Breast epithelium (tissue), 3 donors: ENCODE data around the gene HIVEP3.

Experiments
- POLR2A ChIP-seq: fragments of 450-650 bp; IDR thresholded peaks from one replicate; pipeline ENCODE4 v1.6.1; 2016; ENCODE audit warnings: antibody characterized with exemption, mild to moderate bottlenecking, moderate library complexity
- POLR2AphosphoS5 ChIP-seq, 3 donors: sonication (generic); formaldehyde crosslinking; IDR thresholded peaks; one replicate each; pipeline ENCODE4 v1.6.1; 2017; ENCODE audit warnings: antibody characterized with exemption in 3 of 3
- TF ChIP-seq, protein P1 (sequence below), 3 donors: fragments of 450-650 bp; IDR thresholded peaks; one replicate each; pipeline ENCODE4 v1.5.1; 2016 to 2017; ENCODE audit warnings: antibody characterized with exemption in 3 of 3, mild to moderate bottlenecking in 3 of 3, moderate library complexity in 3 of 3

DNA sequence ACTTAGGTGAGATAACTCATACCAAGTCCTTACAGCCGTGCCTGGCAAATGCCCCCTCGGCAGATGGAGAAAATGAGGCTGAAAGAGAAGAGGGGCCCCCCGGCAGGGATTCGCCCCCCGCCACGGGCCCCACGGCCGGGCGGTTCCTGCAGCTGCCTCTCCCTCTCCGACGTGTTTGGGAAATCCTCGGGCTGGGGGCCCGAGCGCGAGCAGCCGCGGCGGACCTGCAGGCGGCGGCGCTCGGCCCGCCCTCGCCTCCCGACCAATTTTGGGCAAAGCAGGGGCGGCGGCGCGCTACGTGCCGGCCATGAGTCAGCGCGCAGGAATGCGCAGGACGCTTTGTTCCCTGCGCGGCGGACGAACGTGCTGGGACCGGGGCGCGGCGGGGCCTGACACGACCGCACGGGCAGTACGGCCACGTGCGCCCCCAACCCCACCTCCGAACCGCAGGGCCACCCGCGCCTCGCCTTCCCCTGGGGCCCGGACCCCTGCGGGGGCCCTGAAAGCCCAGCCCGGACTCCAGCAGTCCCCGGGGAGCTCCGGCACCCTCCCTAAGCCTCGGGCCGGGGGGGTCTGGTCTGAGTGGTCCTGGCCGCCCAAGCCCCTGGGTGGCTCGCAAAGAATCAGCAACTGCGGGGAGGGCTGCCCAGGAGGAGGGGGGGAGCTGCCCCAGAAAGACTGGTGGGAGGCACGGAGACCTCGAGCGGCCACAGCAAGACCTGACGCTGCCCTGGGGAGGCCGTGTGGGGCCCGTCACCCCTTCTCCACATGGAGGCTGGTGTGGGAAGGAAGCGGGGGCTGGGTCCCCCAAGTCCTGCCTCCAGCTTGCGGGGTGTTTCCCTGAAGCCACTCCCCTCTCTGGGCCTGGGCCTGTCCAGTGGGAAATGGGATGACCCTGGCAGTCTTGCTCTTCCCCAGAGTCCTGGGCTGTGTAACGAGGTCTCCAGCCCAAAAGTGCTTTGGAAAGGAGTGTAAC lies 422.4 kb downstream of the HIVEP3 start:
- TF ChIP-seq, protein P1, sequence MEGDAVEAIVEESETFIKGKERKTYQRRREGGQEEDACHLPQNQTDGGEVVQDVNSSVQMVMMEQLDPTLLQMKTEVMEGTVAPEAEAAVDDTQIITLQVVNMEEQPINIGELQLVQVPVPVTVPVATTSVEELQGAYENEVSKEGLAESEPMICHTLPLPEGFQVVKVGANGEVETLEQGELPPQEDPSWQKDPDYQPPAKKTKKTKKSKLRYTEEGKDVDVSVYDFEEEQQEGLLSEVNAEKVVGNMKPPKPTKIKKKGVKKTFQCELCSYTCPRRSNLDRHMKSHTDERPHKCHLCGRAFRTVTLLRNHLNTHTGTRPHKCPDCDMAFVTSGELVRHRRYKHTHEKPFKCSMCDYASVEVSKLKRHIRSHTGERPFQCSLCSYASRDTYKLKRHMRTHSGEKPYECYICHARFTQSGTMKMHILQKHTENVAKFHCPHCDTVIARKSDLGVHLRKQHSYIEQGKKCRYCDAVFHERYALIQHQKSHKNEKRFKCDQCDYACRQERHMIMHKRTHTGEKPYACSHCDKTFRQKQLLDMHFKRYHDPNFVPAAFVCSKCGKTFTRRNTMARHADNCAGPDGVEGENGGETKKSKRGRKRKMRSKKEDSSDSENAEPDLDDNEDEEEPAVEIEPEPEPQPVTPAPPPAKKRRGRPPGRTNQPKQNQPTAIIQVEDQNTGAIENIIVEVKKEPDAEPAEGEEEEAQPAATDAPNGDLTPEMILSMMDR (IDR thresholded peaks at IDR 0.05), result peak in 2 of 3 donors; percentile 8 to 25
- TF ChIP-seq POLR2A, result no peak
- TF ChIP-seq POLR2AphosphoS5 (IDR thresholded peaks at IDR 0.05), result peak; percentile 87 to 95 (median 95)
